ENCODE results near the gene PFN1. TPM values are rescaled to one million over a fixed set of nuclear protein-coding genes. Genes with fewer than 3 reads are reported as not detected.
"Not testable (repeated sequence)": the region's sequence is repeated elsewhere in the genome, so short reads cannot be mapped to it uniquely, and the experiment has no call there.

Gene PFN1
- total and polyA plus RNA-seq, 2 of the 8 experiments (the other 6 are each of a cell fraction or from before 2014, with no cell fraction given) = 1,355 to 1,949 TPM

DNA sequence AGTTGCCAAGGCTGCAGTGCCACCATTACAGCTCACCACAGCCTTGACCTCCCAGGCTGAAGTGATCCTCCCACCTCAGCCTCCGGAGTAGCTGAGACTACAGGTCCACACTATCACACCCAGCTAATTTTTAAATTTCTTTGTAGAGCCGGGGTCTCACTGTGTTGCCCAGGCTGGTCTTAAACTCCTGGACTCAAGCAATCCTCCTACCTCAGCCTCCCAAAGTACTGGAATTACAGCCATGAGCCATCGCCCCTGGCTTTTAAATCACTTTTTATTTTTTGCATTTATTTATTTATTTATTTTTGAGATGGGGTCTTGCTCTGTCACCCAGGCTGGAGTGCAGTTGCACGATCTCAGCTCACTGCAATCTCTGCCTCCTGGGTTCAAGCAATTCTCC, 33.8 kb downstream of the PFN1 start:
- H2BK20ac ChIP-seq (ENCODE audit: low read length); H2BK15ac ChIP-seq (ENCODE audit: low read length); H3K27ac ChIP-seq (ENCODE audit: low read depth, low read length); H3K36me3 ChIP-seq (ENCODE audit: control insufficient read depth in 2 of 4, insufficient read depth in 4 of 4, low read length in 3 of 4); H3K18ac ChIP-seq (ENCODE audit: extremely low read depth, low read length); H3K79me1 ChIP-seq (ENCODE audit: low read depth, low read length); H2AFZ ChIP-seq (ENCODE audit: low read length); H2BK120ac ChIP-seq (replicated peaks; ENCODE audit: low read depth, low read length); H2AK5ac ChIP-seq (ENCODE audit: low read depth, low read length); H3K9ac ChIP-seq (replicated peaks in 1 of 4; ENCODE audit: extremely low read depth in 1 of 4, low read depth in 3 of 4, low read length in 3 of 4); DNase-seq (ENCODE audit: low read depth in 1 of 2, low spot score in 2 of 2); H3K4me2 ChIP-seq (ENCODE audit: insufficient read depth in 1 of 2, low read depth in 2 of 2, low read length in 2 of 2); FAIRE-seq; H3K79me2 ChIP-seq (ENCODE audit: control insufficient read depth in 1 of 2, insufficient read depth in 2 of 2, low read length in 2 of 2); H3K14ac ChIP-seq (ENCODE audit: insufficient read length); H4K8ac ChIP-seq (ENCODE audit: extremely low read depth, insufficient read depth, low read length); H3K27me3 ChIP-seq (replicated peaks in 1 of 4; ENCODE audit: control insufficient read depth in 3 of 4, extremely low read depth in 1 of 4, insufficient read depth in 3 of 4, low read length in 3 of 4); H3K4me3 ChIP-seq (ENCODE audit: extremely low read depth in 1 of 4, insufficient read depth in 2 of 4, low read depth in 3 of 4, low read length in 4 of 4); H4K91ac ChIP-seq (replicated peaks; ENCODE audit: insufficient read length, low read length); H2BK12ac ChIP-seq (ENCODE audit: low read depth, low read length); H3K4ac ChIP-seq (replicated peaks; ENCODE audit: insufficient read length, low read depth, low read length); H3K23ac ChIP-seq (ENCODE audit: insufficient read length); H4K5ac ChIP-seq (ENCODE audit: insufficient read length, low read depth, low read length); H3K4me1 ChIP-seq (replicated peaks in 1 of 4; ENCODE audit: control insufficient read depth in 3 of 4, insufficient read depth in 4 of 4, low read length in 3 of 4); H3K23me2 ChIP-seq (ENCODE audit: low read depth, low read length); H3K56ac ChIP-seq (replicated peaks; ENCODE audit: insufficient read length, low read depth, low read length); H2BK5ac ChIP-seq (ENCODE audit: low read depth, low read length); H3K9me3 ChIP-seq (ENCODE audit: insufficient read depth in 2 of 2, low read depth in 1 of 2, low read length in 1 of 2); H4K20me1 ChIP-seq (replicated peaks in 1 of 2; ENCODE audit: control insufficient read depth in 1 of 2, insufficient read depth in 2 of 2, low read length in 2 of 2): not testable (repeated sequence)
- ChIA-PET POLR2A (ENCODE audit: partially characterized antibody) (interaction anchor here (1.0 to 5.1 kb wide), 5 partner anchors 9 to 25 kb away, joined by 3 to 55 read pairs (median 6); partner anchors contain the start of genes RNF167 and SLC25A11), CTCF (ENCODE audit: partially characterized antibody) (interaction anchor here (2.2 kb wide), 1 partner anchor 9 kb away, joined by 6 read pairs; no protein-coding TSS in a partner anchor)
- 84% methylated on average over 4 of the region's 4 CpGs; no CpG with 5 or more reads in 1 of the 2 experiments for WGBS, 2 experiments (ENCODE audit: extremely low coverage in 1 of 2, insufficient coverage in 1 of 2, insufficient read length in 1 of 2, insufficient replicate concordance in 2 of 2, low coverage in 1 of 2, low lambda C conversion rate in 2 of 2, missing lambda C conversion rate in 1 of 2)

Data from H1 (cell line).